PFSK-1 (cell line): ENCODE results near the gene THYN1.

Experiments used
- FOXP2 ChIP-seq: optimal IDR thresholded peaks from 2 replicates; pipeline ENCODE3; 2011; ENCODE audit warnings: borderline replicate concordance, control low read depth, inconsistent platforms; ENCODE audit not compliant: insufficient read depth; ENCODE audit errors: extremely low read length, extremely low read depth
- POLR2AphosphoS5 ChIP-seq: IDR thresholded peaks from 2 replicates; pipeline ENCODE4 v1.6.1; 2012; ENCODE audit warnings: low read depth, mild to moderate bottlenecking, control low read depth, low read length, moderate library complexity
- TF ChIP-seq, protein P1 (sequence below), 2 experiments: IDR thresholded peaks; 2 replicates each; pipeline versions ENCODE4 v1.6.1 to v1.8.0; 2011 to 2012; ENCODE audit warnings: low read depth in 2 of 2, low read length in 2 of 2, control low read depth in 1 of 2, inconsistent platforms in 1 of 2, mild to moderate bottlenecking in 1 of 2, moderate library complexity in 1 of 2; ENCODE audit not compliant: insufficient read depth in 1 of 2

DNA sequence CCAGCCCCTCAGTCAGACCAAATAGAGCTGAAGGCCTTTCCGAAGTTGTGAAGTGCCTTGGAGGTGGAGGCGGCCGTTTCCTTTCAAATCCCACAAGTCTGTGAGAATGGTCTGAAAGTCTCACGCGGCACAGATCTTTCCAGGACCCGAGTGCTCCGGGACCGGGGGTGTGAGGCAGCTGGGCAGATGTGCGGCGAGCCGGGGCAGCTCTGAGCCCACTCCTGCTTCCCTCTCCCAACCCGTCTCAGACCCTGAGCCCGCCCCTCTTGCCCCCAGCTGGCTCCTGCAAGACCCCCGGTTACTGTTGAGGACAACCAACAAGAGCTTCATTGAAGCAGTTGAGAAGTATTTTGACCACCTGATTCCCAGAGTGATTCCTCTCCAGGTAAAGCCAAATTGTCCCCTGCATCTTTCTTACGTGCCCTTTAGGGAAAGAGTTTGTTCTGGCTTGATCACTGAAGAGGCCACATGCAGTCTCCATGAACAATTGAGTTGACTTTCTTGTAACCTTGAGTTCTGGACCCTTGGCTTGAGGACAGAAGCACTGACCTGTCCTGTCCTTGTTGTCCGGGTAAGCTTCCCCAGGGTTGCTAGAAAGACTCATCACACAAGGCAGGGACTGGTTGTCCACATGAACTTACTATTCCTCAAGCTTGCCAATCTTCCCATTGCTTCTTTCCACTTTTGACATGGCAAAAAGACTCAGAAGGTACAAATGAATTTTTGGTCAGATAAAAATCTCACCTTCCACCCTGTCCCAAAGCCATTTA is 30.5 kb upstream of the THYN1 start:
- TF ChIP-seq FOXP2 = no peak
- TF ChIP-seq, protein P1, sequence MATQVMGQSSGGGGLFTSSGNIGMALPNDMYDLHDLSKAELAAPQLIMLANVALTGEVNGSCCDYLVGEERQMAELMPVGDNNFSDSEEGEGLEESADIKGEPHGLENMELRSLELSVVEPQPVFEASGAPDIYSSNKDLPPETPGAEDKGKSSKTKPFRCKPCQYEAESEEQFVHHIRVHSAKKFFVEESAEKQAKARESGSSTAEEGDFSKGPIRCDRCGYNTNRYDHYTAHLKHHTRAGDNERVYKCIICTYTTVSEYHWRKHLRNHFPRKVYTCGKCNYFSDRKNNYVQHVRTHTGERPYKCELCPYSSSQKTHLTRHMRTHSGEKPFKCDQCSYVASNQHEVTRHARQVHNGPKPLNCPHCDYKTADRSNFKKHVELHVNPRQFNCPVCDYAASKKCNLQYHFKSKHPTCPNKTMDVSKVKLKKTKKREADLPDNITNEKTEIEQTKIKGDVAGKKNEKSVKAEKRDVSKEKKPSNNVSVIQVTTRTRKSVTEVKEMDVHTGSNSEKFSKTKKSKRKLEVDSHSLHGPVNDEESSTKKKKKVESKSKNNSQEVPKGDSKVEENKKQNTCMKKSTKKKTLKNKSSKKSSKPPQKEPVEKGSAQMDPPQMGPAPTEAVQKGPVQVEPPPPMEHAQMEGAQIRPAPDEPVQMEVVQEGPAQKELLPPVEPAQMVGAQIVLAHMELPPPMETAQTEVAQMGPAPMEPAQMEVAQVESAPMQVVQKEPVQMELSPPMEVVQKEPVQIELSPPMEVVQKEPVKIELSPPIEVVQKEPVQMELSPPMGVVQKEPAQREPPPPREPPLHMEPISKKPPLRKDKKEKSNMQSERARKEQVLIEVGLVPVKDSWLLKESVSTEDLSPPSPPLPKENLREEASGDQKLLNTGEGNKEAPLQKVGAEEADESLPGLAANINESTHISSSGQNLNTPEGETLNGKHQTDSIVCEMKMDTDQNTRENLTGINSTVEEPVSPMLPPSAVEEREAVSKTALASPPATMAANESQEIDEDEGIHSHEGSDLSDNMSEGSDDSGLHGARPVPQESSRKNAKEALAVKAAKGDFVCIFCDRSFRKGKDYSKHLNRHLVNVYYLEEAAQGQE (IDR thresholded peaks at IDR 0.05; ENCODE audit: insufficient read depth in 1 of 2, low read depth in 2 of 2, low read length in 2 of 2) = no peak
- TF ChIP-seq POLR2AphosphoS5 = no peak
